Panc1 (cell line): ENCODE data around the gene MKLN1. TPM values are rescaled to one million over a fixed set of nuclear protein-coding genes. Genes with fewer than 3 reads are reported as not detected.

ENCODE experiments used
- ATAC-seq: fragments of 200-7000 bp; cut with Tn5 transposase; 2 replicates; pipeline ENCODE4 v1.9.1; 2020; ENCODE audit warnings: mild to moderate bottlenecking, moderate library complexity
- BruUV-seq: library from RNA; stranded (reverse); fragments of 400-500 nt; replicated peaks from 2 replicates; lab custom pipeline; 2021; lab: Mats Ljungman, UMichigan
- CTCF ChIA-PET: fragments of 300-600 bp; sonication (Branson Sonifier 250); formaldehyde crosslinking; loops from one replicate; lab custom pipeline; 2022; ENCODE audit warnings: antibody characterized with exemption; lab: Charles Lee
- POLR2A ChIA-PET: fragments of 300-600 bp; sonication (Branson Sonifier 250); formaldehyde crosslinking; loops from one replicate; lab custom pipeline; 2022; ENCODE audit warnings: antibody characterized with exemption; lab: Charles Lee
- DNase-seq: peaks from one replicate; pipeline ENCODE4 v3.0.0-alpha.2; 2010; ENCODE audit warnings: low read depth, low spot score
- H3K27ac ChIP-seq: 2 replicates; pipeline ENCODE4 v1.5.1; 2011; ENCODE audit warnings: mild to moderate bottlenecking, low read length, inconsistent platforms
- H3K27me3 ChIP-seq: fragments of 200-500 bp; sonication (Bioruptor generic); 2 replicates; pipeline ENCODE4 v1.6.0; 2014; ENCODE audit warnings: low read length, inconsistent platforms; ENCODE audit not compliant: control insufficient read depth, insufficient read depth
- H3K36me3 ChIP-seq: fragments of 200-500 bp; sonication (Bioruptor generic); 2 replicates; pipeline ENCODE4 v1.5.1; 2014; ENCODE audit warnings: inconsistent platforms, mild to moderate bottlenecking, low read length, moderate library complexity; ENCODE audit not compliant: control insufficient read depth, insufficient read depth
- H3K4me1 ChIP-seq: 2 replicates; pipeline ENCODE4 v1.5.1; 2011; ENCODE audit warnings: inconsistent platforms, mild to moderate bottlenecking, low read length, moderate library complexity; ENCODE audit not compliant: control insufficient read depth, insufficient read depth
- H3K4me3 ChIP-seq, 2 experiments: 2 replicates each; pipeline ENCODE4 v1.5.1; 2011 to 2012; ENCODE audit warnings: low read depth in 2 of 2, low read length in 2 of 2, mild to moderate bottlenecking in 2 of 2, inconsistent platforms in 1 of 2, moderate library complexity in 1 of 2
- H3K9me3 ChIP-seq: fragments of 200-500 bp; sonication (Bioruptor generic); 2 replicates; pipeline ENCODE4 v1.5.1; 2014; ENCODE audit warnings: low read depth, mild to moderate bottlenecking, inconsistent platforms, low read length, moderate library complexity; ENCODE audit not compliant: control insufficient read depth, insufficient read depth
- CTCF ChIP-seq: fragments of 450-650 bp; IDR thresholded peaks from 2 replicates; pipeline ENCODE4 v1.5.1; 2017; ENCODE audit warnings: mild to moderate bottlenecking
- POLR2AphosphoS5 ChIP-seq: IDR thresholded peaks from 2 replicates; pipeline ENCODE4 v1.6.1; 2012; ENCODE audit warnings: mild to moderate bottlenecking, low read depth, low read length, moderate library complexity
- REST ChIP-seq, 2 experiments: IDR thresholded peaks; 2 replicates each; pipeline ENCODE4 v1.6.1; 2011 to 2012; ENCODE audit warnings: low read depth in 2 of 2, control low read depth in 1 of 2, low read length in 1 of 2, mild to moderate bottlenecking in 1 of 2, moderate library complexity in 1 of 2; ENCODE audit not compliant: insufficient read depth in 1 of 2
- SIN3A ChIP-seq: IDR thresholded peaks from 2 replicates; pipeline ENCODE4 v1.6.1; 2012; ENCODE audit warnings: low read depth, mild to moderate bottlenecking, low read length, moderate library complexity, borderline replicate concordance; ENCODE audit not compliant: insufficient read depth
- TCF7L2 ChIP-seq: IDR thresholded peaks from 2 replicates; pipeline ENCODE4 v1.6.1; 2011; ENCODE audit warnings: mild to moderate bottlenecking, low read depth, low read length, inconsistent platforms
- in situ Hi-C: cut with HindIII; loops from 2 replicates; pipeline ENCODE4 v1.10.0; 2016; ENCODE audit warnings: low sequenced_read_pairs, low pct_unique_long_range_greater_than_20kb
- intact Hi-C: fragments of 100-400 bp; cut with micrococcal nuclease; formaldehyde crosslinking; loops from one replicate; pipeline ENCODE4 v1.10.0; 2022; ENCODE audit not compliant: unreplicated experiment
- total RNA-seq: library from RNA; stranded (reverse); gene quantifications from one replicate; pipeline ENCODE4 v1.2.1, GENCODE V29; 2021; ENCODE audit not compliant: unreplicated experiment

The MKLN1 gene
- total RNA-seq, 1 experiment from 2014 or later = 46.4 TPM

- DNase-seq (no peak), ATAC-seq (no peak)
- Histone ChIP-seq H3K4me1 (no peaks in the 10 kb centered on the region), H3K4me3 (no peak overlapping the region), H3K27me3 (no peaks in the 10 kb centered on the region), H3K9me3 (no peaks in the 10 kb centered on the region), H3K27ac (no peak overlapping the region), H3K36me3 (no peaks in the 10 kb centered on the region)
- ChIA-PET POLR2A (no interaction called here), CTCF (no interaction called here)
- TF ChIP-seq POLR2AphosphoS5 (no peak), SIN3A (no peak)
- no TSS peak for BruUV-seq
- intact Hi-C loops = no loop called here
- in situ Hi-C loops = no loop called here
Measured at GRCh38 chr7:131289051-131289450, 38.6 kb upstream of the MKLN1 start.

GRCh38 chr7:131292141-131292905 is 35.4 kb upstream of the MKLN1 start:
- DNase-seq (no peak), ATAC-seq (peak; percentile 45; the same call in 1 of the 2 replicates)
- POLR2A ChIA-PET = interaction anchor here (0.6 to 0.7 kb wide), 2 partner anchors 10 to 163 kb away, joined by 4 to 6 read pairs; no protein-coding TSS in a partner anchor
- H3K27me3 ChIP-seq = no peaks in the 10 kb centered on the region
- no peaks in the 10 kb centered on the region for H3K36me3 ChIP-seq
- in situ Hi-C loops = no loop called here
- intact Hi-C loops = no loop called here
- BruUV-seq = no TSS peak
- no peaks in the 10 kb centered on the region for H3K4me1 ChIP-seq
- no peaks in the 10 kb centered on the region for H3K9me3 ChIP-seq
- CTCF ChIA-PET = no interaction called here
- no peak overlapping the region for H3K4me3 ChIP-seq
- no peak for TF ChIP-seq POLR2AphosphoS5
- no peak for TF ChIP-seq REST (IDR thresholded peaks at IDR 0.05; ENCODE audit: insufficient read depth in 1 of 2, low read depth in 2 of 2, low read length in 1 of 2)
- TF ChIP-seq SIN3A = no peak
- TF ChIP-seq TCF7L2 = no peak
- TF ChIP-seq CTCF = no peak
- no peak overlapping the region for H3K27ac ChIP-seq

GRCh38 chr7:131293018-131293417 is 34.7 kb upstream of the MKLN1 start:
- Histone ChIP-seq H3K4me1 (no peaks in the 10 kb centered on the region), H3K4me3 (no peak overlapping the region), H3K36me3 (no peaks in the 10 kb centered on the region), H3K27ac (no peak overlapping the region), H3K9me3 (no peaks in the 10 kb centered on the region), H3K27me3 (no peaks in the 10 kb centered on the region)
- intact Hi-C loops (no loop called here), in situ Hi-C loops (no loop called here)
- BruUV-seq = no TSS peak
- DNase-seq = no peak
- no peak for TF ChIP-seq SIN3A
- TF ChIP-seq REST (IDR thresholded peaks at IDR 0.05; ENCODE audit: insufficient read depth in 1 of 2, low read depth in 2 of 2, low read length in 1 of 2) = no peak
- ChIA-PET CTCF (no interaction called here), POLR2A (interaction anchor here (0.7 kb wide), 1 partner anchor 164 kb away, joined by 4 read pairs; no protein-coding TSS in a partner anchor)
- ATAC-seq = peak; percentile 45
